ENCODE measurements around the gene GIMAP1.

The GIMAP1 gene

DNA sequence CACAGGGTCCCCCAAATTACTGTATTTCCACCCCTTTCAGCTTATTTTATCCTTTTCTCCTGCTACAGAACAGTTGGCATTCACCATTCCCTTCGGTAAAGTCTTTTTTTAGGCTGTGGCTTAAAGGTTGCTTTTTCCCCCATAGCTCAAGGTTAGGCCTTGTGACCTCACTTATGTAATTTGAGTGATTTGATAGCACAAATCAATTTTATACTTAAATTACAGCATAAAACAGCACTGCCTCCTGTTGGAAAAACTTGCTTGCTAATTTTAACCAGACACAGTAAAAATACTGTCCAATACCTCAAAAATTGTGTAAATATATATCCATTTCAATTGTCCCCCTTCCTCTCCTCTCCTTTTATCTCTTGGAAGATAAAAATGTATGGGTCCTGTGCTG lies 7.1 kb downstream of the GIMAP1 start:
- no peak for DNase-seq (ENCODE audit: low read depth)
- TF ChIP-seq, protein P1, sequence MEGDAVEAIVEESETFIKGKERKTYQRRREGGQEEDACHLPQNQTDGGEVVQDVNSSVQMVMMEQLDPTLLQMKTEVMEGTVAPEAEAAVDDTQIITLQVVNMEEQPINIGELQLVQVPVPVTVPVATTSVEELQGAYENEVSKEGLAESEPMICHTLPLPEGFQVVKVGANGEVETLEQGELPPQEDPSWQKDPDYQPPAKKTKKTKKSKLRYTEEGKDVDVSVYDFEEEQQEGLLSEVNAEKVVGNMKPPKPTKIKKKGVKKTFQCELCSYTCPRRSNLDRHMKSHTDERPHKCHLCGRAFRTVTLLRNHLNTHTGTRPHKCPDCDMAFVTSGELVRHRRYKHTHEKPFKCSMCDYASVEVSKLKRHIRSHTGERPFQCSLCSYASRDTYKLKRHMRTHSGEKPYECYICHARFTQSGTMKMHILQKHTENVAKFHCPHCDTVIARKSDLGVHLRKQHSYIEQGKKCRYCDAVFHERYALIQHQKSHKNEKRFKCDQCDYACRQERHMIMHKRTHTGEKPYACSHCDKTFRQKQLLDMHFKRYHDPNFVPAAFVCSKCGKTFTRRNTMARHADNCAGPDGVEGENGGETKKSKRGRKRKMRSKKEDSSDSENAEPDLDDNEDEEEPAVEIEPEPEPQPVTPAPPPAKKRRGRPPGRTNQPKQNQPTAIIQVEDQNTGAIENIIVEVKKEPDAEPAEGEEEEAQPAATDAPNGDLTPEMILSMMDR (conservative IDR thresholded peaks at IDR 0.05; ENCODE audit: low read length): no peak

DNA sequence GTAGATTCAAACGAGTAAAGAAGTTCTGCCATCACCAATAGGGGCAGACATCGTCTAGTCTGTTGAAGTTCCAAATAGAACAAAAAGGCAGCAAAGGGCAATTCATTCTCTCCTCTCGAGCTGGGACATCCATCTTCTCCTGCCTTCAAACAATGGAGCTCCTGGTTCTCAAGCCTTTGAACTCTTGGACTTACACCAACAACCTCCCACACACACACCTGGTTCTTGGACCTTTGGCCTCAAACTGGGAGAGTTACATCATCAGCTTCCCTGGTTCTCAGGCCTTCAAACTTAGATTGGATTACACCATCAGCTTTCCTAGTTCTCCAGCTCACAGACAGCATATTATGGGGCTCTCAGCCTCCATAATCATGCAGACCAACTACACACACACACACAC lies 11.0 kb downstream of the GIMAP1 start:
- TF ChIP-seq, protein P1 (conservative IDR thresholded peaks at IDR 0.05; ENCODE audit: low read length): no peak
- no peak overlapping the region for H3K4me3 ChIP-seq (ENCODE audit: low read length)
- no peak for DNase-seq (ENCODE audit: low read depth)

More for the DNA sequence above, 7.1 kb downstream of the GIMAP1 start:
- H3K4me3 ChIP-seq (ENCODE audit: low read length): no peak overlapping the region

DNA sequence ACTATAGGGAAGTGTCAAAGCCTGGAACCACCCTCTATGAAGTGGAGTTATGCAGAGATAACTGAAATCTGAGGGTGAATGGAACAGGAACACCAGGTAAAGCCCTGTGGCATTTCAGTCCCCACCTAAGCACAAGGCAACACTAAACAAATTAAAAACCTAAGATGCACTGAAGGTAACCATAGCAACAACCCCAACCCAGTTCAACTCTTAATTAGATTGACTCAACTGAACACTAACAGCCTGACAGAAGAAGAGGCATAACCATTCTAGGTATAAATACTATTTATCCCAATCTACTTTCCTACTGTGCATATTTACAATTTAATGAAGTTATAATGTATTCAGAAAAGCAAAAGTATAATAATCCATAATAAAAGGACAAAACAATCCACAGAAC lies 11.6 kb downstream of the GIMAP1 start:
- H3K4me3 ChIP-seq (ENCODE audit: low read length): no peak overlapping the region
- no peak for DNase-seq (ENCODE audit: low read depth)
- TF ChIP-seq, protein P1 (conservative IDR thresholded peaks at IDR 0.05; ENCODE audit: low read length): no peak

DNA sequence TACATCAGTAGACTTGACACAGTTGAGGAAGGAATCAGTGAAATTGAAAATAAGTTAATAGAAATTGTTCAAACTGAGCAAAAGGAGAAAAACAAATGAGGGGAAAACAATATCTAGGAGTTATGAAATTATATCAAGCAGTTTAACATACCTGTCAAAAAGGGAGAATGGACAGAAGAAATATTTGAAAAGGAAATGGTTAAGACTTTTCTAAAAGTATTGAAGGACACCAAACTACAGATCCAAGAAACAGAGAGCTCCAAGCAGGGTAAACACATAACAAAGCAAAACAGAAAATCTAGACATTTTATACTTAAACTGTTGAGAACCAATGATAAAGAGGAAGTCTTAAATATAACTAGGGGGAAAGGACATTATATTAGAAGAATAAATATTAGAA lies 12.2 kb downstream of the GIMAP1 start:
- DNase-seq (ENCODE audit: low read depth): no peak
- TF ChIP-seq, protein P1 (conservative IDR thresholded peaks at IDR 0.05; ENCODE audit: low read length): no peak
- no peak overlapping the region for H3K4me3 ChIP-seq (ENCODE audit: low read length)

DNA sequence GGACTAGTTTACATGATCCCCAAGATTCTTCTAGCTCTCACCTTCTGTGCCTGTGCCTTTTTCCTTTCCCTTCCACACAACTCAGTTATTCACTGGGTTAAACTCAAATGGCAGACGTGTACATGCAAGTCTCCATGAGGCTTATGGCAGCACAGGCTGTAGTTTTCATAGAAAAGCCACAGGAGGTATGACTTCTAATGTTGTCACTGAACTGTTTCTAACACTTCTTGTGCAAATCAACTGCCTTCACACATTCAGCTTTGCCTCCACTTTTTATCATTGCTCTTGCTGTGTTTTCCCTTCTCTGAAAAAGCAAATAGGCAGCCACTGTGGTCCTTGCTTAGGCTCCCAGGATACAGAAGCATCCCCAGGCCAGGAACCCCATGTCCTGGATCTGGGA lies 15.5 kb downstream of the GIMAP1 start:
- H3K4me3 ChIP-seq (ENCODE audit: low read length): no peak overlapping the region
- DNase-seq (ENCODE audit: low read depth): no peak
- TF ChIP-seq, protein P1 (conservative IDR thresholded peaks at IDR 0.05; ENCODE audit: low read length): no peak

DNA sequence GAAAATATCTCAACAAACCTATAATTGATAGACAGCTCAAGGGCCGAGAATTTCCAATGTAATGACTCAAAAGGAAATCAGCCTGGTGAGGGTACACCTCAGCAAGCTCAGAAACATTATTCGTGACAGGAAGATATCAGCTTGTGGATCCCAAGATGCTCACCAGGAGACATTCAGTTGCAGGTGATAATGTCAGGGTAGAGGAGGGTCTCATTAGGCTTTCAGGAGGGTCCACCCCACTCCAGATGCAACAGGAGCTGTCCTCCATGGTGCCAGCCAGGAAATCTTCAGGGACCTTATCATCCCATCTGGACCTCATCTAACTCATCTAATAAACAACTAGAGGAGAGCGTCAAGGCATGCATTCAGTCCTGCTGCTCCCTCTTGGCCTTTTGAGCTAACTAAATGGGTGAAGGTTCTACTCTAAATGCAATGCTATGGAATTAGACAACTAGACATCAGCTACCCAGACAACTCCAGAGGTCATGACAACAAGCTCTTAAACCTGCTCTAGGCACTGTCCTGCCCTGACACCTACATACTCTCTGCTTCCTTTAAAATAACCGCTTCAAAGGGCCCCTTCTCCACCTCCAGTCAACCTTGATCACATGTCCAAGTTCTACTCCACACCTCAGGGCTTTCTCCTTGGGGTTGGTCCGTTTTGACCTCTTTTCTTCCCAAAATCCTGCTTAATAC lies 16.5 kb downstream of the GIMAP1 start:
- H3K4me3 ChIP-seq (ENCODE audit: low read length): no peak overlapping the region
- TF ChIP-seq, protein P1 (conservative IDR thresholded peaks at IDR 0.05; ENCODE audit: low read length): no peak
- DNase-seq (ENCODE audit: low read depth): no peak

DNA sequence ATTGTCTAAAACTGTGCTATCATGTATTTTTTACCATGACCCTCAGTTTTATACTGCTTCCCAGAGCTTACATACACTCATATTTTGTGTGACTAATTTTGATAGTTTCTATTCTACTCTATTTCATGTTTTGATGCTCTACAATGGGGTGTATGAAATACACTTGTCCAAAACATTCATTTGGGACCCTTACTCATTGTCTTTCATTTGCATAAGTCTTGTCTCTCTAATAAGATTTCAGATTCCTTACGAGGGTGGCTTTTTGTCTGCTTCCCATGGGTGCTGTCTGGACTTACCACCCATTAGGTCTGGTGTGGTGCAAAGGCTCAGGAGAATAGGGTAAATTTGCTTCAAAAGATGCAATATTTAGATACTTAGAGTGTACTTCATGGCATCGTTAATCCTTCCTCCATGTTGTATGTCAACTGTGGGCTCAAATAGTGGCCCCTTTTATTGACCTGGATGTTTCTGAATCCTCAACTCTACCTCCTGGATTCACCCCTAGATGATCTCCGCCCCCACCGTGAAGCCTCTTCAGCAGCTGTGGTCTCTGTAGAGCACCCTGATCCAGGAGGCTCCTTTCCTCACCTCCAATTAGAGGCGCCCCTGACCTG lies 17.2 kb downstream of the GIMAP1 start:
- no peak overlapping the region for H3K4me3 ChIP-seq (ENCODE audit: low read length)
- no peak for DNase-seq (ENCODE audit: low read depth)
- TF ChIP-seq, protein P1 (conservative IDR thresholded peaks at IDR 0.05; ENCODE audit: low read length): no peak
